ENCODE measurements around the gene KIF6.

KIF6 gene

DNA sequence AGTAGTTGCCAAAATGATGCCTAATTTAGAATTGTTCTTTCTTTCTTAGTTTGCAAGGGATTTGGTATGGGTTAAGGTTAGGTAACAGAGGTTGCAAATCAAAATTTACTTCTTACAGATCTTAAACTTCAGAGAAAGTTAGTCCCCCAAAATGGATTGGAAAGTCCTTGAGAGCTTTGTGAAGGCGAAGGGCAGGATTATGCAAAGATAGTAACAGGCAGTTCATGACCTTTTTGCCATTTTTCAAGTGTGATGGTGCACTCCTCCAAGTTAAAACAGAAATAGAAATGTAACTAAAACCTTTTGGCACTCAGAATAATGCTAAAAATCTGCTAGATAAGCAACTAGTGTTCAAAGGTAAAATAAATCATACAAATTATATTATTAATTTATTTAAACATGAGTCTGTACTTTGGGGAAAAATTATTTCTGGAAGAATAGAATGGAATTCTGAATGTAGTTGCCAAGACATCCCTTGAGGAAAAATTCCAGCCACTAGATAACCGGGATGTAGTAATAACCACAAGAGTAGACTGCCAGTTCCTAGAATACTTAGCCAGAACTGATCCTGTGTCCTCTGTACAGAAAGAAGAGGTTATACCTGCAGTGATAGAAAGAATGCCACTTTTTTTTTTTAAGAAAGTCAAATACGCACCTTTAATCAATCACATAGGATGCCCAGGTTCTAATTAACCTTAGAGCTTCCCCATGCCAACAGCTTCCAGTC, 35.2 kb upstream of the KIF6 start:
- DNase-seq (ENCODE audit: low read depth) = no peak
- no peak overlapping the region for H3K4me3 ChIP-seq (ENCODE audit: low read length)
- TF ChIP-seq, protein P1, sequence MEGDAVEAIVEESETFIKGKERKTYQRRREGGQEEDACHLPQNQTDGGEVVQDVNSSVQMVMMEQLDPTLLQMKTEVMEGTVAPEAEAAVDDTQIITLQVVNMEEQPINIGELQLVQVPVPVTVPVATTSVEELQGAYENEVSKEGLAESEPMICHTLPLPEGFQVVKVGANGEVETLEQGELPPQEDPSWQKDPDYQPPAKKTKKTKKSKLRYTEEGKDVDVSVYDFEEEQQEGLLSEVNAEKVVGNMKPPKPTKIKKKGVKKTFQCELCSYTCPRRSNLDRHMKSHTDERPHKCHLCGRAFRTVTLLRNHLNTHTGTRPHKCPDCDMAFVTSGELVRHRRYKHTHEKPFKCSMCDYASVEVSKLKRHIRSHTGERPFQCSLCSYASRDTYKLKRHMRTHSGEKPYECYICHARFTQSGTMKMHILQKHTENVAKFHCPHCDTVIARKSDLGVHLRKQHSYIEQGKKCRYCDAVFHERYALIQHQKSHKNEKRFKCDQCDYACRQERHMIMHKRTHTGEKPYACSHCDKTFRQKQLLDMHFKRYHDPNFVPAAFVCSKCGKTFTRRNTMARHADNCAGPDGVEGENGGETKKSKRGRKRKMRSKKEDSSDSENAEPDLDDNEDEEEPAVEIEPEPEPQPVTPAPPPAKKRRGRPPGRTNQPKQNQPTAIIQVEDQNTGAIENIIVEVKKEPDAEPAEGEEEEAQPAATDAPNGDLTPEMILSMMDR (conservative IDR thresholded peaks at IDR 0.05; ENCODE audit: low read depth, low read length) = no peak

GRCh38 chr6:39758905-39759605, 33.8 kb upstream of the KIF6 start:
- DNase-seq (ENCODE audit: low read depth) = no peak
- H3K4me3 ChIP-seq (ENCODE audit: low read length) = no peak overlapping the region
- TF ChIP-seq, protein P1 (conservative IDR thresholded peaks at IDR 0.05; ENCODE audit: low read depth, low read length) = no peak

GRCh38 chr6:39756582-39756981, 31.4 kb upstream of the KIF6 start:
- no peak for DNase-seq (ENCODE audit: low read depth)
- TF ChIP-seq, protein P1 (conservative IDR thresholded peaks at IDR 0.05; ENCODE audit: low read depth, low read length) = no peak
- H3K4me3 ChIP-seq (ENCODE audit: low read length) = no peak overlapping the region

DNA sequence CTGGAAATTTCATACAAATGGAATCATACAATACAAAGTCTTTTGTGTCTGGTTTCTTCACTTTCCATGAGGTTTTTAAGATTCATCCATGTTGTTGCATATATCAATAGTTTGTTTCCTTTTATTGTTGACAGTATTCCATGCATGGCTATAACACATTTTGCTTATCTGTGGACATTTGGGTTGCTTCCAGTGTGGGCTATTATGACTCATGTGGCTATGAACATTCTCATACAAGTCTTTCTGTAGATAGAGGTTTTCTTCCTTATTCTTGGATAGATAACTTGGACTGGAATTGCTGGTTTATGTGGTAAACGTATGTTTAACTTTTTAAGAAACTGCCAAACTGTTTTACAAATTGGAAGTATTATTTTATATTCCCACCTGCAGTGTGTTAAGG, 30.0 kb upstream of the KIF6 start:
- no peak for DNase-seq (ENCODE audit: low read depth)
- TF ChIP-seq, protein P1 (conservative IDR thresholded peaks at IDR 0.05; ENCODE audit: low read depth, low read length) = no peak
- H3K4me3 ChIP-seq (ENCODE audit: low read length) = no peak overlapping the region

DNA sequence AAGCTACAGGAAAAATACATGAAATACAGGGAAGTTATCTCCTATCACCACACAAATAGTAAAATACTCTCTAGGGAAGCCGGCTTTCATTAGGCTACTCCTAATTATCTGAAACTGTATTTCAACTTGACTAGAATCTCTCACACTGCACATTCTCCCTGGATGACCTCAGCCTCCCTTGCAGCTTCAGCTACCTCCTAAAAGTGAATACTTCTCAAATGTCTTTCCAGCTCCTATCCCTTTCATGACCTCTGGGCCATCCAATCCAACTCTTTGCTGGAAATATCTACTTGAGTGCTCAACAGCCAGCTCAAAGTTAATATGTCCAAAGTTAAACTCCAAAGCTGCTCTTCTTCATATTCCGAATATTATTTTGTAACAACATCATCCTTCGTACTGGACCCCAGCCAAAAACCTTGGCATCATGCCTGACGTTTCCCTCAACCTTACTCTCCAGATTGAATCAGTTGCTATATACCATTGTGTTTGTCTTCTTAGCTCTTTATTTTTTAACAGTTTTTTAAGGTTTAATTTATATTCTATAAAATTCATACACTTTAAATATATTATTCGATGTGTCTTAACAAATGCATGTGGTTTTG, 29.4 kb upstream of the KIF6 start:
- TF ChIP-seq, protein P1 (conservative IDR thresholded peaks at IDR 0.05; ENCODE audit: low read depth, low read length) = no peak
- no peak for DNase-seq (ENCODE audit: low read depth)

DNA sequence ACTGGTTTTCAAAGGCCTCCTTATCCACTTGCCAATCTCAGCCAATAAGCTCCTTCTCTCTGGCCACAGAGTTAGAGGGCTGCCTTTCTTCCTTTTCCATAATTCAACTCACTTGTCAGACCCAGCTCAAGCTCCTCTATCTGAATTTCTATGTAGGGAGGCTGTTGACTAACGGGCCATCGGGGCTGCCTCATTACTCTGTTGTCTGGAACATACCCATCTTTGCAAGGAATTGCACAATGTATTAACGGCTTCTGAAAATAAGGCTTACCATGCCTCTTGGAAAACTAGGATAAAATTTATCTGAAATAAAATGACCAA, 28.5 kb upstream of the KIF6 start:
- TF ChIP-seq, protein P1 (conservative IDR thresholded peaks at IDR 0.05; ENCODE audit: low read depth, low read length) = no peak
- no peak overlapping the region for H3K4me3 ChIP-seq (ENCODE audit: low read length)
- DNase-seq (ENCODE audit: low read depth) = no peak

More for the DNA sequence above, 29.4 kb upstream of the KIF6 start:
- no peak overlapping the region for H3K4me3 ChIP-seq (ENCODE audit: low read length)
